ENCODE measurements around the gene QRICH2.

Gene QRICH2

GRCh38 chr17:76307966-76308338, at the start of gene QRICH2:
Gene QRICH2, minus strand, starts transcription at chr17:76308276. Its CDS starts 278 bp downstream, at chr17:76307998.
- no peak for DNase-seq (ENCODE audit: extremely low read depth, insufficient read length)
- Histone ChIP-seq H3K27me3 (replicated peaks; ENCODE audit: control insufficient read depth, insufficient read depth, low read length) (no peaks in the 10 kb centered on the region), H3K36me3 (ENCODE audit: control insufficient read depth, insufficient read depth, low read length) (peaks cover 5% of the 10 kb centered on the region; the same call in 1 of the 2 replicates), H3K4me3 (replicated peaks; ENCODE audit: low read depth, low read length) (no peak within 1 kb of the TSS)
- no peak for TF ChIP-seq CTCF (IDR thresholded peaks at IDR 0.05; ENCODE audit: insufficient read depth, low read length, poor library complexity, severe bottlenecking)

- no peaks in the 10 kb centered on the region for H3K36me3 ChIP-seq (ENCODE audit: control insufficient read depth, insufficient read depth, low read length)
- no peak for TF ChIP-seq CTCF (IDR thresholded peaks at IDR 0.05; ENCODE audit: insufficient read depth, low read length, poor library complexity, severe bottlenecking)
- DNase-seq (ENCODE audit: extremely low read depth, insufficient read length), result no peak
- no peaks in the 10 kb centered on the region for H3K27me3 ChIP-seq (replicated peaks; ENCODE audit: control insufficient read depth, insufficient read depth, low read length)
- no peak overlapping the region for H3K4me3 ChIP-seq (replicated peaks; ENCODE audit: low read depth, low read length)
Measured at GRCh38 chr17:76357597-76358158, 49.6 kb upstream of the QRICH2 start.

GRCh38 chr17:76356803-76357456, 48.9 kb upstream of the QRICH2 start:
- H3K36me3 ChIP-seq (ENCODE audit: control insufficient read depth, insufficient read depth, low read length), result no peaks in the 10 kb centered on the region
- peak overlapping the region; percentile 6; the same call in 1 of the 2 replicates for H3K4me3 ChIP-seq (replicated peaks; ENCODE audit: low read depth, low read length)
- no peak for TF ChIP-seq CTCF (IDR thresholded peaks at IDR 0.05; ENCODE audit: insufficient read depth, low read length, poor library complexity, severe bottlenecking)
- no peak for DNase-seq (ENCODE audit: extremely low read depth, insufficient read length)
- H3K27me3 ChIP-seq (replicated peaks; ENCODE audit: control insufficient read depth, insufficient read depth, low read length), result no peaks in the 10 kb centered on the region

- TF ChIP-seq CTCF (IDR thresholded peaks at IDR 0.05; ENCODE audit: insufficient read depth, low read length, poor library complexity, severe bottlenecking), result no peak
- Histone ChIP-seq H3K36me3 (ENCODE audit: control insufficient read depth, insufficient read depth, low read length) (no peaks in the 10 kb centered on the region), H3K4me3 (replicated peaks; ENCODE audit: low read depth, low read length) (no peak overlapping the region), H3K27me3 (replicated peaks; ENCODE audit: control insufficient read depth, insufficient read depth, low read length) (no peaks in the 10 kb centered on the region)
- DNase-seq (ENCODE audit: extremely low read depth, insufficient read length), result no peak
Measured at GRCh38 chr17:76354747-76355310, 46.8 kb upstream of the QRICH2 start.

GRCh38 chr17:76354317-76354729, 46.2 kb upstream of the QRICH2 start:
- no peak for DNase-seq (ENCODE audit: extremely low read depth, insufficient read length)
- Histone ChIP-seq H3K4me3 (replicated peaks; ENCODE audit: low read depth, low read length) (peak overlapping the region; percentile 73), H3K36me3 (ENCODE audit: control insufficient read depth, insufficient read depth, low read length) (no peaks in the 10 kb centered on the region), H3K27me3 (replicated peaks; ENCODE audit: control insufficient read depth, insufficient read depth, low read length) (no peaks in the 10 kb centered on the region)
- no peak for TF ChIP-seq CTCF (IDR thresholded peaks at IDR 0.05; ENCODE audit: insufficient read depth, low read length, poor library complexity, severe bottlenecking)

Data from GM06990 (cell line).